Stimulated activated CD8-positive, alpha-beta memory T cell treated with anti-CD3 and anti-CD28 coated beads, Interleukin-4, amount 100 ng/mL, for 1 hour (primary cell): ENCODE data around the gene LRRC17.

Source experiments
- DNase-seq, 2 donors: peaks; one replicate each; pipeline ENCODE4 v3.0.0-alpha.2; 2020; ENCODE audit warnings: low read depth in 2 of 2, low spot score in 1 of 2

Gene LRRC17

DNA sequence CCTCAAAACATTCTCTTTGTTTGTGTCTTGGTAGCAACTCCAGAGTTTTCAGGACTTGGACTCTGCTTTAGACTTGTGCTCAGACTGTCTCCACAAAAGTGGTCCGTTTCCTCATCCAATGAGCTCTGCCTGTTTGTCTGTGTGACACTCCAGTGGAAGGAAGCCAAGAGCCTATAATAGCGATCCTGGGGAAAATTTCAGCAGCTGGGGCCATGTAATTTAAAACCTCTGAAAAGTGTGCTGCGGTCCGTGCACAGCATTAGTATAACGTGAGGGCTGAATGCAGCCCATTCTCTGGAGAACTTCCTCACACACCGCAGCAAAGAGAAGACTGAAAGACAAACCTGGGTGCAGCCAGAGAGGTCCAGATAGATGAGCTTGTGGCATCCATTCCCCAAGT is at the start of gene LRRC17:
LRRC17 (plus strand) TSS at position 259 of the 400 bp plus-strand sequence. CDS start 20,914 bp downstream, outside the sequence.
- no peak for DNase-seq

- no peak for DNase-seq
Observed at GRCh38 chr7:102864958-102865357, 47.8 kb upstream of the LRRC17 start.

- no peak for DNase-seq
Observed at GRCh38 chr7:102866535-102867215, 46.1 kb upstream of the LRRC17 start.

GRCh38 chr7:102869195-102869594 is 43.6 kb upstream of the LRRC17 start:
- DNase-seq = no peak

DNA sequence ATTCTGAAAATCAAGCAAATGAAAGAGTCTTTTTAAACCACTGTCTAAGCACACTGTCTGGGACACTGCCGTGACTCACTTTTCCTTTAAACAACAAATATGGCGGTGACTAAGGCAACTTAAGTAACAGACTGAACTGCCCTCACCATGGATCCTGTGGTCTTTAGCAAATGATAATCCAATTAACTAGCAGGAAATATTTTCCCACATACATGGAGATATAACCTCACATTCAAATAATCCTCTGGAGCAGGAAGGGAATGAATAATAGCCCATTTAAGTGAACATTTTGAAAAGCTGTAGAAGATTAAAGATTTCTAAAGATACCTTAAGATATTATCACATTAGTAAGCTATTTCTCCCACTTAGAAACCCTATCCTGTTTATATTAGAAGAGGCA is 40.3 kb upstream of the LRRC17 start:
- DNase-seq = no peak

DNA sequence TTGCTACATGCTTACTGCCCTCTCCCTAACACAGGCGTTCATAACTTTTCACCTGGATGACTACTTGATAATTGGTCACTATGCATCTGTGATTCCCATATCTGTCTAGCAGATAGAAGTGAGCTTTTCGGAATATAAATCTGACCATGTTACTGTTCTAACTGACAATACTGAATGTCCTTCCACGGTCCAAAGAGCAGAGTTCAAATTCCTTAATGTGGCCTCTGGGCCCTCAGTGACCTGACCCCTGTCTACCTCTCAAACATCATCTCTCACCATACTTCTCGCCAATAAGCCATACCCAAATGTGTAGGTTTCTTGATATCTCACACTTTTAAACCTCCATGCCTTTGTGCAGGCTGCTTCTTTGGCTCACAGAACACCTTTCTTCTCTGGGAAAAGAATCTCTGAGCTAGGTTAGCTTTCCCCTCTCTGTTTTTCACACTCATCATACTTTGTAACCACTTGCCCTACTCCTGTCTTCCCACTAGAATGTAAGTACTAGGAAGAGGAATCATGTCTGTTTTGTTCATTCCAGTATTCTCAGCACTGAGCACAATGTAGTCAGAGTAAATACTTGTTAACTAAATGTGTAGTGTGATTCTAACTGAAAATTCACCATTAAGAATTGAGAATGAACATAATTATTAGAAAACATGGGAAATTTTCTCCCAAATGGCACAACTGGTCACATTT is 39.2 kb upstream of the LRRC17 start:
- no peak for DNase-seq

DNA sequence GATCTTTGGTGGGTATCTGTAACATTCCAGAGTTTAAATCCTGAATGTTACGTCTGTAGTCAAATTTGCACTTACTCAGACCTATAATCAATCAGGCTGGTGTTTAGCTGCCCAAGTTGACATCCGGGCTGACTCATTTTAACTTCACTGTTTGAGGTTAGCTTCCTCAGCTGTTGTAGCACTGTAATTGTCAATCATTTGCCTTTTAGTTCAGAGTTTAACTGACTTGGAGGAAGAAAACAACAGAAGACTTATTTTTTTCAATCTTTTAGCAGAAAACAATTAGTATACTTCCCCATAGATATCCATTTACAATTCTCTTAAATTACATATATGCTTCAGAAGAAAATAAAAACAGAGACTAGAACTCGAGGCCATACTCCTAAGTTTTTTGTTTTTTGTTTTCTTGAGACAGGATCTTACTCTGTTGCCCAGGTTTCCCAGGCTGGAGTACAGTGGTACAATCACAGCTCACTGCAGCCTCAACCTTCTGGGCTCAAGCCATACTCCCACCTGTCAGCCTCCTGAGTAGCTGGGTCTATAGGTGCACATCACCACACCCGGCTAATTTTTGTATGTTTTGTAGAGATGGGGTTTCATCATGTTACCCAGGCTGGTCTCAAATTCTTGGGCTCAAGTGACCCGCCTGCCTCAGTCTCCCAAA is 38.5 kb upstream of the LRRC17 start:
- no peak for DNase-seq

- DNase-seq = no peak
Observed at GRCh38 chr7:102874966-102875365, 37.8 kb upstream of the LRRC17 start.

DNA sequence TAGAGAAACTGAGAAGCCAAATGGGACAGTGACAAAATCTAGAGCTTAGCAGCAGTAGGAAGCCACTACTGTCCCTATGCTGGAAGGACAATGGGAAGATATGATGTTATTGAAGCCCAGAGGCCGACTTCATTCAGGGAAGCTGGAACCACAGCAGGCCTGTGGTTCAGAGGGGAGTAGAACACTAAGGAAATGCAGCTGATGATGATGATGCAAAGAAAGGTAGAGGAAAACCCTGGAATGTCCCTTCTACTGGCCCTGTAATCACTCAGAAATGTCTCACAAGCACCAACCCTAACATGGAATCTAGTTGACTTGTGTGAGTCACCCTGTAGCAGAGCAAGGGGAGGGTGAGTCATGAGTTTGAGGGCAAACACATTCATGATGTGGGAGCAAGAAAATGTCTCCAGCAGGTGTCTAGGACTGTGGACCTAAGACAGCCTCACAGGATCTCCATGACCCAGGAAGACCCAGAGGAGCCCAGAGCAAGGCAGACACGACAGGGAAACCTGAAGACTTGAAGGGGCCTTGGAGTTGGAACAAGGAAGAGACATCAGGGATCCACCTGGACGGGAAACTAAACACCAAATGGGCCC is 37.0 kb upstream of the LRRC17 start:
- no peak for DNase-seq

- DNase-seq = no peak
Observed at GRCh38 chr7:102883098-102883860, 29.5 kb upstream of the LRRC17 start.

DNA sequence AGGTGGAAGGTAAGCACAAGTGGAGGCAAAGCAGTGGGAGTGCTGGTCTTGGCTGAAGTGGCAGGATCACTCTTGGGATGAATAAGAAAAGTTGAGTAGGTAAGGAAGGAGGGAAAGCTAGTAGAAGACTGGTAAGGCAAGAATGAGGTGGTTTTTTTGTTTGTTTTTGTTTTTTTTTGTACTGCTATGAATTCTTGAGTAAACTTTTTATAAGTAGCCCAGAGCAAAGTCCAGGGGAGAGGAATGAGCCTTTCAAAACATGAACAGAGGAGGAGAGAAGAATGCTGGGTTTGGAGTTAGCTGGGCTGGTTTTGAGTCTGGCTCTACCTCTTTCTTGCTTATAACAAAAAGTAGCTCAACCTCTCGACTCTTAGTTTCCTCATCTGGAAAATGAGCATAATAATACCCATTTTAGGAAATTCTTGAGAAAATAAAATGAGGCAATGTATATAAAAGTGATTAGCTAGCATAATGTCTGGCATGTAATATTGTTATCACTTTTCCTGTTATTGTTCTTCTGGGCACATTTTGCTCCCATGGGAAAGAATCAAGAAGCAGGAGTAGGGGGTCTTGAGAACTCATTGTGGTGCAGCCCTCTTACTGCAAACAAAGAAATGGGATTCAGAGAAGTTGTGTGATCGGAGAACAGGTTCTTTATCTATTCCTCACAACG is 24.1 kb upstream of the LRRC17 start:
- DNase-seq = no peak

GRCh38 chr7:102889851-102890250 is 22.9 kb upstream of the LRRC17 start:
- DNase-seq = no peak

- no peak for DNase-seq
Observed at GRCh38 chr7:102890292-102890970, 22.4 kb upstream of the LRRC17 start.

GRCh38 chr7:102890971-102891692 is 21.7 kb upstream of the LRRC17 start:
- DNase-seq = no peak

GRCh38 chr7:102891693-102892261 is 21.0 kb upstream of the LRRC17 start:
- no peak for DNase-seq

- no peak for DNase-seq
Observed at GRCh38 chr7:102892631-102893278, 20.0 kb upstream of the LRRC17 start.

GRCh38 chr7:102895602-102896001 is 17.2 kb upstream of the LRRC17 start:
- no peak for DNase-seq

DNA sequence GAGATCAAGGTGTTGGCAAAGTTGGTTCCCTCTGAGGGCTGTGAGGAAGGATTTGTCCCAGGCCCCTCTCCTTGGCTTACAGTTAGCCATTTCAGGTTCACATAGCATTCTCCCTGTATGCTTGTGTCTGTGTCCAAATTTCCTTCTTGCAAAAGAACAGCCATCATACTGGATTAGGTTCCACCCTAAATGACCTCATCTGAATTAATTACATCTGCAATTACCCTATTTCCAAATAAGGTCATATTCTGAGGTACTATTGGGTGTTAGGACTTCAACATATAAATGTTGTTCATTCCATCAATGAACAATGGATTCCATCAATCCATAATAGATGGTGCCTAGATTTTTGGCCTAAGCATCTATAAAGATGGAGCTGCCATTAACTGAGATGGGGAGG is 16.2 kb upstream of the LRRC17 start:
- DNase-seq = no peak
